ENCODE results near the gene GRIN2A. TPM values are rescaled to one million over a fixed set of nuclear protein-coding genes. Genes with fewer than 3 reads are reported as not detected.

The GRIN2A gene
- total and polyA plus RNA-seq, 2 of the 8 experiments (the other 6 are each of a cell fraction or from before 2014, with no cell fraction given) = 0.18 to 1.8 TPM

DNA sequence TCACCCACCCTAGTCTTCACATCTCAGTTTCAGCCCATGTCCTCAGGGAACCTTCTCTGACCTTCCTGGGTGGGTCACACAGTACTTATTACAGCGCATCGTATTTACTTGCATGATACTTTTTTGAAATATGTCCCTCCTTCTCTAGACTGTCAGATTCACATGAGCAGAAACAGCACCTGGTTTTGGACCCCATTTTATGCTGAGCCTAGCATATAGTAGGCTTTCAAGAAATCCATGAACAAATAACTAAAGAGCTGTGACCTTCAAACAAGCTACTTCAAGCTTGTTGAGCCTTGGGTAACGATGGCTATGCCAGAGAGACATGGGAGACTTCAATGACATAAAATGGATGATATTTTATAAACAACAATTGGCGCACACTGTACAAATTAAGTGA, 150.3 kb downstream of the GRIN2A start:
- WGBS, 2 experiments (ENCODE audit: extremely low coverage in 1 of 2, insufficient coverage in 1 of 2, insufficient read length in 1 of 2, insufficient replicate concordance in 2 of 2, low coverage in 1 of 2, low lambda C conversion rate in 2 of 2, missing lambda C conversion rate in 1 of 2) = 91% methylated on average over 4 of the region's 4 CpGs; no CpG with 5 or more reads in 1 of the 2 experiments
- POLR2A ChIA-PET (ENCODE audit: partially characterized antibody) = no interaction called here
- no peak overlapping the region for H3K27ac ChIP-seq (ENCODE audit: low read depth, low read length)

More for the DNA sequence above, 150.3 kb downstream of the GRIN2A start:
- H3K56ac ChIP-seq (replicated peaks; ENCODE audit: insufficient read length, low read depth, low read length) = no peak overlapping the region
- no peaks in the 10 kb centered on the region for H3K79me1 ChIP-seq (ENCODE audit: low read depth, low read length)
- no peak for DNase-seq (ENCODE audit: low read depth in 1 of 2, low spot score in 2 of 2)
- H3K9ac ChIP-seq (replicated peaks in 1 of 4; ENCODE audit: extremely low read depth in 1 of 4, low read depth in 3 of 4, low read length in 3 of 4) = no peak overlapping the region
- TF ChIP-seq FOSL1 (IDR thresholded peaks at IDR 0.05; ENCODE audit: insufficient read depth, low read depth, low read length) (no peak), CHD2 (IDR thresholded peaks at IDR 0.05; ENCODE audit: low read length) (no peak), TAF1 (IDR thresholded peaks at IDR 0.05; ENCODE audit: low read depth, low read length) (no peak)
- no peaks in the 10 kb centered on the region; the same call in 1 of the 2 replicates for H3K23me2 ChIP-seq (ENCODE audit: low read depth, low read length)
- no peak overlapping the region for H3K4ac ChIP-seq (replicated peaks; ENCODE audit: insufficient read length, low read depth, low read length)
- no peak overlapping the region for H2AFZ ChIP-seq (ENCODE audit: low read length)
- no peak overlapping the region for H3K4me3 ChIP-seq (ENCODE audit: extremely low read depth in 1 of 4, insufficient read depth in 2 of 4, low read depth in 3 of 4, low read length in 4 of 4)
- no peak overlapping the region for H3K18ac ChIP-seq (ENCODE audit: extremely low read depth, low read length)
- H2BK12ac ChIP-seq (ENCODE audit: low read depth, low read length) = no peak overlapping the region
- H2BK20ac ChIP-seq (ENCODE audit: low read length) = no peak overlapping the region
- no peak overlapping the region for H2AK5ac ChIP-seq (ENCODE audit: low read depth, low read length)
- no peak overlapping the region for H4K5ac ChIP-seq (ENCODE audit: insufficient read length, low read depth, low read length)
- no peak overlapping the region for H3K23ac ChIP-seq (ENCODE audit: insufficient read length)
- no peaks in the 10 kb centered on the region for H3K4me1 ChIP-seq (replicated peaks in 1 of 4; ENCODE audit: control insufficient read depth in 3 of 4, insufficient read depth in 4 of 4, low read length in 3 of 4)
- H4K91ac ChIP-seq (replicated peaks; ENCODE audit: insufficient read length, low read length) = no peak overlapping the region
- no peak overlapping the region for H4K8ac ChIP-seq (ENCODE audit: extremely low read depth, insufficient read depth, low read length)
- CTCF ChIA-PET (ENCODE audit: partially characterized antibody) = no interaction called here
- no peak overlapping the region for H2BK120ac ChIP-seq (replicated peaks; ENCODE audit: low read depth, low read length)
- H3K27me3 ChIP-seq (replicated peaks in 1 of 4; ENCODE audit: control insufficient read depth in 3 of 4, extremely low read depth in 1 of 4, insufficient read depth in 3 of 4, low read length in 3 of 4) = no peaks in the 10 kb centered on the region
- no peak overlapping the region for H2BK15ac ChIP-seq (ENCODE audit: low read length)
- H3K9me3 ChIP-seq (ENCODE audit: insufficient read depth in 2 of 2, low read depth in 1 of 2, low read length in 1 of 2) = no peaks in the 10 kb centered on the region
- H4K20me1 ChIP-seq (replicated peaks in 1 of 2; ENCODE audit: control insufficient read depth in 1 of 2, insufficient read depth in 2 of 2, low read length in 2 of 2) = no peaks in the 10 kb centered on the region
- no peak overlapping the region for H3K4me2 ChIP-seq (ENCODE audit: insufficient read depth in 1 of 2, low read depth in 2 of 2, low read length in 2 of 2)
- H2BK5ac ChIP-seq (ENCODE audit: low read depth, low read length) = no peak overlapping the region
- H3K14ac ChIP-seq (ENCODE audit: insufficient read length) = no peak overlapping the region
- H3K36me3 ChIP-seq (ENCODE audit: control insufficient read depth in 2 of 4, insufficient read depth in 4 of 4, low read length in 3 of 4) = no peaks in the 10 kb centered on the region
- FAIRE-seq = no peak
- no peaks in the 10 kb centered on the region for H3K79me2 ChIP-seq (ENCODE audit: control insufficient read depth in 1 of 2, insufficient read depth in 2 of 2, low read length in 2 of 2)
